Measurements from ENCODE around the gene PERM1.
"Not testable (repeated sequence)": the region's sequence is repeated elsewhere in the genome, so short reads cannot be mapped to it uniquely, and the experiment has no call there.

Gene PERM1

DNA sequence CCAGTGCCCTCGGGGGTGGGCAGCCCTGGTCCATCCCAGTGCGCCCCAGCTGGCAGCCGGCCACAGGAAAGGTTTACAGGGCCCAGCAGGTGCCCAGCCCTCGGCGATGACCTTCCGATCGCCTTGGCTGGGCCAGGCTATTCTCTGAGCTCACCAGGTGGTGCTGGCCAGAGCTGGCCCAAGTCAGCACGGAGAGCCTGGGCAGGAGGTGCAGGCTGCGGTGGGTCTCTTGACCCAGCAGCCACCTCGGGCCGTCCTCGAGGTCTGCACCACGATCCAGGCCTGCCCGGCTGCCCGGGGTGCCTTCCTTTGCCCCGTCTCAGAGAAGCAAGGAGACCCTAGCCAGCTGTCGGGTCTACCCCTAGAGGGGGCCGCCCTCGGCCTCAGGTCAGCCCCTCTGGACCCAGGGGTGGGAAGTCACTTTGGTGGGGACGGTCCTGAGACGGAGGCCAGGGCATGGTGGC is 370 bp downstream of the PERM1 start:
- no peak overlapping the region for H3K4me3 ChIP-seq (ENCODE audit: low read length)
- no peak for DNase-seq (ENCODE audit: low read depth, low spot score)

- no peak for DNase-seq (ENCODE audit: low read depth, low spot score)
- no peak overlapping the region for H3K4me3 ChIP-seq (ENCODE audit: low read length)
These were observed 1.1 kb downstream of the PERM1 start for GRCh38 chr1:980602-981395.

GRCh38 chr1:980137-980571 is 1.7 kb downstream of the PERM1 start:
- DNase-seq (ENCODE audit: low read depth, low spot score), result no peak
- H3K4me3 ChIP-seq (ENCODE audit: low read length), result no peak overlapping the region

GRCh38 chr1:979744-980072 is 2.2 kb downstream of the PERM1 start:
- no peak for DNase-seq (ENCODE audit: low read depth, low spot score)
- H3K4me3 ChIP-seq (ENCODE audit: low read length), result no peak overlapping the region

- no peak overlapping the region for H3K4me3 ChIP-seq (ENCODE audit: low read length)
These were observed 2.8 kb downstream of the PERM1 start for GRCh38 chr1:978835-979743.

GRCh38 chr1:978069-978834 is 3.6 kb downstream of the PERM1 start:
- no peak for DNase-seq (ENCODE audit: low read depth, low spot score)
- no peak overlapping the region for H3K4me3 ChIP-seq (ENCODE audit: low read length)

More at GRCh38 chr1:978835-979743, 2.8 kb downstream of the PERM1 start:
- no peak for DNase-seq (ENCODE audit: low read depth, low spot score)

DNA sequence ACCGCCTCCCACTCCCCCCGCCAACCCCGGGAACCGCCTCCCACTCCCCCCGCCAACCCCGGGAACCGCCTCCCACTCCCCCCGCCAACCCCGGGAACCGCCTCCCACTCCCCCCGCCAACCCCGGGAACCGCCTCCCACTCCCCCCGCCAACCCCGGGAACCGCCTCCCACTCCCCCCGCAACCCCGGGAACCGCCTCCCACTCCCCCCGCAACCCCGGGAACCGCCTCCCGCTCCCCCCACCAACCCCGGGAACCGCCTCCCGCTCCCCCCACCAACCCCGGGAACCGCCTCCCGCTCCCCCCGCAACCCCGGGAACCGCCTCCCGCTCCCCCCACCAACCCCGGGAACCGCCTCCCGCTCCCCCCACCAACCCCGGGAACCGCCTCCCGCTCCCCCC is 5.1 kb downstream of the PERM1 start:
- not testable (repeated sequence) for DNase-seq (ENCODE audit: low read depth, low spot score)

GRCh38 chr1:975896-976683 is 5.8 kb downstream of the PERM1 start:
- DNase-seq (ENCODE audit: low read depth, low spot score), result no peak
- peak overlapping the region; percentile 51 for H3K4me3 ChIP-seq (ENCODE audit: low read length)

More for the DNA sequence above, 5.1 kb downstream of the PERM1 start:
- H3K4me3 ChIP-seq (ENCODE audit: low read length), result not testable (repeated sequence)

DNA sequence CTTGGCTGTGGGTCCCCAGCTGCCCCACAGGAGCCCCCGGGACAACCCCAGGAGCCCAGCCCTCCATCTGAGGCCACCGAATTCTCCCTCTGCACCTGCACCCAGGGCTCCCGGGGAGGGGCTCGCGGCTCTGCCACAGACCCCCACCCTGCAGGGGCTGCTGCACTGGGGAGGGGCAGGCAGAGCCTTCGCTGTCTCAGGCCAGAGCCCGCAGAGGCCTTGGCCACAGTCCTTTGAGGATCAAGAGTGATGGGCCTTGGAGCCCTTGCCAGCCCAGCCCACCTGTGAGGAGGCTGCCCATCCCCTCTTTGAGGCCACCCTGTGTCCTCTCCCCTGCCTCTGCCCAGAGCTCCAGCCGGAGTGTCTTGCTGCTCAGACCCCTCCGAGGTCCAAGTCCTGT is 6.5 kb downstream of the PERM1 start:
- no peak for DNase-seq (ENCODE audit: low read depth, low spot score)
- H3K4me3 ChIP-seq (ENCODE audit: low read length), result no peak overlapping the region

DNA sequence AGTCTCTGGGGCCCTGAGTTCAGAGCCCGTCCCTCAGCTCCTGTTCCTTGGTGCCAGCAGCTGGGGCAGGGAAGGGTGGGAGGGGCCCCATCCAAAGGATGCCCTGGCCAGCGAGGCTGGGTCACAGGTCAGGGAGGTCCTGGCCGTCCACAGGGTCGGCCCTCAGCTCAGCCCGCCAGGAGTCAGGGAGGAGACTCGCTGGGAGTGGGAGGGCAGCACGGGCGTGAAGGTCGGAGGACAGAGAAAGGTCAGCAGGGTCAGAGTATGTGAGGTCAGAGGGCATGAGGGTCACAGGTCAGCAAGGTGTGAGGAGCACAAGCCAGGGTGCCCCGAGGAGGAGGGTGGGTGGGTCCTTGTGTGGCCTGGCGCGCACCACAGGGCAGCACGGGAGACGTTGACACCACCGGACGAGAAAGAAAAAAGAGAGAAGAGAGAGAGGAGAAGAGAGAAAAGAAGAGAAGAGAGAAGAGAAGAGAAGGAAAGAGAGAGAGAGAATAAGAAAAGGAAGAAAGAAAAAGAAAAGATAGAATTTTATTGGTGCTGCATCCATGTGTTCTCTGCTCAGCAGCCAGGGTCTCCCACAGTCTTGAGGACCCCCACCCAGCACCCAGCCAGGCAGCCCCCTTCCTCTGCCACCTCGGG is 7.1 kb downstream of the PERM1 start:
- DNase-seq (ENCODE audit: low read depth, low spot score), result no peak
- H3K4me3 ChIP-seq (ENCODE audit: low read length), result no peak overlapping the region

- no peak for DNase-seq (ENCODE audit: low read depth, low spot score)
These were observed 7.6 kb downstream of the PERM1 start for GRCh38 chr1:974293-974640.

GRCh38 chr1:973459-974292 is 8.2 kb downstream of the PERM1 start:
- no peak overlapping the region for H3K4me3 ChIP-seq (ENCODE audit: low read length)
- DNase-seq (ENCODE audit: low read depth, low spot score), result no peak

More at GRCh38 chr1:974293-974640, 7.6 kb downstream of the PERM1 start:
- H3K4me3 ChIP-seq (ENCODE audit: low read length), result no peak overlapping the region

DNA sequence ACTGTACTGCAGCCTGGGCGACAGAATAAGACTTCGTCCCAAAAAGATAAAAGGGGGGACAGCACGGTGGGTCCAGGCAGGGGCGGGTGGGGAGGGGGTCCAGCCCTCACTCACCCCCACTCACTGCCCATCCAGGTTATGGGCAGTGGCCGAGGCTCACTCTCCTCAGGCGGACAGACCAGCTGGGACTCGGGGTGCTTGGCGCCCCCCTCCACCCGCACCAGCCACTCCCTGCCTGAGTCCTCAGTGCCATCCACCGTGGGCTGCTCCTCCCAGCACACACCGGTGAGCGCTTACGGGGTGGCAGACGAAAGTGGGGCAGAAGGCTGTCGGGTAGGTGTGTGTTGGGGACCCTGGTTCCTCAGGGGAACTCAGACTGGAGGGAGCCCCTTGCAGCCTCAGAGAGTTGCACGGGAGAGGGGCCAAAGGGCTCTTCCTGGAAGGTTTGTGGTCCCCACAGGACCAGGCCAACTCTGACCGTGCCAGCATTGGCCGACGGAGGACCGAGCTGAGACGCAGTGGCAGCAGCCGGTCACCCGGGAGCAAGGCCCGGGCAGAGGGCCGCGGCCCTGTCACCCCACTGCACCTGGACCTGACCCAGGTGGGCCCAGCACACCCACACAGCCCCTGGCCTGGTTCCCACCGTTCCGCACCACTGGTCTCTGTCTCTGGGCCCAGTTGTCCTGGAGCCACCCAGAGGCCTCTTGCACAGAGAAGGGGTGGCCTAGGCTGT is 9.0 kb downstream of the PERM1 start:
- no peak for DNase-seq (ENCODE audit: low read depth, low spot score)
- H3K4me3 ChIP-seq (ENCODE audit: low read length), result no peak overlapping the region

- DNase-seq (ENCODE audit: low read depth, low spot score), result no peak
- H3K4me3 ChIP-seq (ENCODE audit: low read length), result no peak overlapping the region
These were observed 10.0 kb downstream of the PERM1 start for GRCh38 chr1:971751-972506.

DNA sequence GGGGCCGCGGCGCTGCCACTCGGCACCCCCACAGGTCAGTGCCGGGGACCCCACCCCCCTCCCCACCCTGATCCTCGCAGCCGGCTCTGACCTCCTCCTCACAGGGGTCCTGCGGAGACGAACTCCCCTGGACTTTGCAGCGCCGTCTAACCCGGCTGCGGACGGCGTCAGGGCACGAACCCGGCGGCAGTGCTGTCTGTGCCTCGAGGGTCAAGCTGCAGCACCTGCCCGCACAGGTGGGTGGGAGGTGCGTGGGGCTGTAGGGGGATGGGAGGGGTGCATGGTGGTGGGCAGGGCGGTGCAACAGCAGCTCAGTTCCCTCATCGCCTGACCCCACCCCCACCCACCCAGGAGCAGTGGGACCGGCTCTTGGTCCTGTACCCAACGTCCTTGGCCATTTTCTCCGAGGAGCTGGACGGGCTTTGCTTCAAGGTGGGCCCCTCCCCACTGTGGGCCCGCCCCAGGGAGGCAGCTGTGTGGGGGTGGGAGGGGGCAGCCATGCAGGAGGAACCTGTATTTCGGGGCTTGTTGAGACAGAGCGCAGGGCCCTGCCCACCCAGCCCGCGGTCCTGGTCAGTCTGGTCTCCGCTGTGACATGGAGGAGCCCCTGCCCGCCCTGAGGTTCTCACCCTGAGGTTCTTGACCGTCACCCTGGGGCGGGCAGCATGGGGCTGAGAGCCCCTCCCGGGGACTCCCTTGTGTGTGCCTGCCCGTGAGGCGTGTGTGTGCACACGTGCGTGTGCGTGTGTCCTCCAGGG is 10.7 kb downstream of the PERM1 start:
- no peak for DNase-seq (ENCODE audit: low read depth, low spot score)
- H3K4me3 ChIP-seq (ENCODE audit: low read length), result no peak overlapping the region
